HepG2 (cell line): ENCODE results near the gene PUM1. TPM values are rescaled to one million over a fixed set of nuclear protein-coding genes. Genes with fewer than 3 reads are reported as not detected.

Source experiments
- ARNTL ChIP-seq: sonication (generic); formaldehyde crosslinking; IDR thresholded peaks from 2 replicates; pipeline ENCODE4 v1.4.0; 2020; ENCODE audit warnings: mild to moderate bottlenecking, missing genetic modification reagents
- FUBP1 ChIP-seq: sonication (generic); formaldehyde crosslinking; IDR thresholded peaks from 2 replicates; pipeline ENCODE4 v1.5.1; 2020; ENCODE audit warnings: missing genetic modification reagents, mild to moderate bottlenecking, borderline replicate concordance
- JUNB ChIP-seq: sonication (generic); formaldehyde crosslinking; IDR thresholded peaks from 2 replicates; pipeline ENCODE4 v1.8.0; 2022; ENCODE audit warnings: missing genetic modification reagents, mild to moderate bottlenecking, borderline replicate concordance
- MED1 ChIP-seq: sonication (generic); formaldehyde crosslinking; IDR thresholded peaks from 2 replicates; pipeline ENCODE4 v1.4.0; 2020; ENCODE audit warnings: missing genetic modification reagents
- MIER3 ChIP-seq: IDR thresholded peaks from 2 replicates; pipeline ENCODE4 v1.6.1; 2016; ENCODE audit warnings: missing compliant biosample characterization, borderline replicate concordance
- MTF2 ChIP-seq: sonication (generic); formaldehyde crosslinking; IDR thresholded peaks from 2 replicates; pipeline ENCODE4 v1.5.0; 2020; ENCODE audit warnings: missing genetic modification reagents, borderline replicate concordance
- NR2C2 ChIP-seq: sonication (generic); formaldehyde crosslinking; IDR thresholded peaks from 2 replicates; pipeline ENCODE4 v1.4.0; 2020; ENCODE audit warnings: missing genetic modification reagents, mild to moderate bottlenecking, moderate library complexity, borderline replicate concordance
- PAF1 ChIP-seq: IDR thresholded peaks from 2 replicates; pipeline ENCODE4 v1.6.1; 2016; ENCODE audit warnings: missing genetic modification reagents, missing compliant biosample characterization
- RFX5 ChIP-seq: IDR thresholded peaks from 2 replicates; pipeline ENCODE4 v1.6.1; 2011; ENCODE audit warnings: low read depth, low read length, improper control_type of control experiment
- YEATS4 ChIP-seq: sonication (generic); formaldehyde crosslinking; IDR thresholded peaks from 2 replicates; pipeline ENCODE4 v1.4.0; 2020; ENCODE audit warnings: missing genetic modification reagents, borderline replicate concordance
- ZC3H13 ChIP-seq: sonication (generic); formaldehyde crosslinking; IDR thresholded peaks from 2 replicates; pipeline ENCODE4 v1.8.1; 2023; ENCODE audit warnings: mild to moderate bottlenecking, missing genetic modification reagents, moderate library complexity
- ZNF564 ChIP-seq: sonication (generic); formaldehyde crosslinking; IDR thresholded peaks from 2 replicates; pipeline ENCODE4 v1.8.1; 2023; ENCODE audit warnings: mild to moderate bottlenecking, missing genetic modification reagents
- ZNF670 ChIP-seq: sonication (generic); formaldehyde crosslinking; IDR thresholded peaks from 2 replicates; pipeline ENCODE4 v1.8.0; 2022; ENCODE audit warnings: mild to moderate bottlenecking, missing genetic modification reagents, borderline replicate concordance
- ZNF777 ChIP-seq: sonication (generic); formaldehyde crosslinking; IDR thresholded peaks from 2 replicates; pipeline ENCODE4 v1.4.0; 2020; ENCODE audit warnings: missing genetic modification reagents
- polyA plus RNA-seq, 8 experiments: library from polyadenylated mRNA; depleted of rRNA in 3 of 8; stranded (reverse) in 7 of 8; unstranded in 1 of 8; fragments of >200 nt; fragmentation: Illumina TruSeq in 4 of 8; extraction: Trizol in 4 of 8; gene quantifications; 2 replicates each; pipeline versions ENCODE4 v1.2.1 to v1.2.3, GENCODE V29; 2011 to 2016; ENCODE audit warnings: low read depth in 4 of 8, missing spikeins in 1 of 8, mixed read lengths in 1 of 8; ENCODE audit not compliant: insufficient read depth in 1 of 8
- total RNA-seq, 5 experiments: library from RNA; depleted of rRNA; stranded (reverse); fragments of >200 nt; fragmentation: Illumina TruSeq; extraction: Trizol; gene quantifications; 2 replicates each; pipeline ENCODE4 v1.2.3, GENCODE V29; 2016; ENCODE audit warnings: low read depth in 1 of 5
- TF ChIP-seq, protein P1 (sequence below), 2 experiments: sonication (generic) in 1 of 2; formaldehyde crosslinking in 1 of 2; IDR thresholded peaks; 2 replicates each; pipeline versions ENCODE4 v1.4.0 to v1.6.1; 2016 to 2020; ENCODE audit warnings: borderline replicate concordance in 1 of 2, low read depth in 1 of 2, mild to moderate bottlenecking in 1 of 2, missing genetic modification reagents in 1 of 2
- TF ChIP-seq, protein P2 (sequence below): IDR thresholded peaks from 2 replicates; pipeline ENCODE4 v1.6.1; 2016; ENCODE audit warnings: low read depth
- TF ChIP-seq, protein P3 (sequence below): sonication (generic); formaldehyde crosslinking; IDR thresholded peaks from 2 replicates; pipeline ENCODE4 v1.4.0; 2020; ENCODE audit warnings: missing genetic modification reagents, borderline replicate concordance
- TF ChIP-seq, protein P4 (sequence below): sonication (generic); formaldehyde crosslinking; IDR thresholded peaks from 2 replicates; pipeline ENCODE4 v1.5.1; 2020; ENCODE audit warnings: missing genetic modification reagents, mild to moderate bottlenecking, borderline replicate concordance

PUM1 gene
- total and polyA plus RNA-seq, 2 of the 13 experiments (the other 11 are each of a cell fraction or from before 2014, with no cell fraction given) = 64.7 to 91.0 TPM

GRCh38 chr1:30892671-30893073 is 172.8 kb downstream of the PUM1 start (continued):
- TF ChIP-seq, protein P1, sequence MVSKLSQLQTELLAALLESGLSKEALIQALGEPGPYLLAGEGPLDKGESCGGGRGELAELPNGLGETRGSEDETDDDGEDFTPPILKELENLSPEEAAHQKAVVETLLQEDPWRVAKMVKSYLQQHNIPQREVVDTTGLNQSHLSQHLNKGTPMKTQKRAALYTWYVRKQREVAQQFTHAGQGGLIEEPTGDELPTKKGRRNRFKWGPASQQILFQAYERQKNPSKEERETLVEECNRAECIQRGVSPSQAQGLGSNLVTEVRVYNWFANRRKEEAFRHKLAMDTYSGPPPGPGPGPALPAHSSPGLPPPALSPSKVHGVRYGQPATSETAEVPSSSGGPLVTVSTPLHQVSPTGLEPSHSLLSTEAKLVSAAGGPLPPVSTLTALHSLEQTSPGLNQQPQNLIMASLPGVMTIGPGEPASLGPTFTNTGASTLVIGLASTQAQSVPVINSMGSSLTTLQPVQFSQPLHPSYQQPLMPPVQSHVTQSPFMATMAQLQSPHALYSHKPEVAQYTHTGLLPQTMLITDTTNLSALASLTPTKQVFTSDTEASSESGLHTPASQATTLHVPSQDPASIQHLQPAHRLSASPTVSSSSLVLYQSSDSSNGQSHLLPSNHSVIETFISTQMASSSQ (IDR thresholded peaks at IDR 0.05; ENCODE audit: low read depth) = no peak
- TF ChIP-seq, protein P1 (CRISPR knock-in tag; IDR thresholded peaks at IDR 0.05; ENCODE audit: borderline replicate concordance) = no peak
- TF ChIP-seq FUBP1 (CRISPR knock-in tag) (no peak), ZNF777 (no peak), JUNB (CRISPR knock-in tag) (0 out of 2 replicates have a peak, but pooled peaks have one; percentile 10), MIER3 (CRISPR knock-in tag) (peak; percentile 36; the same call in 1 of the 2 replicates), PAF1 (CRISPR knock-in tag) (no peak), RFX5 (no peak), YEATS4 (no peak), ZNF564 (no peak), ARNTL (no peak), MTF2 (CRISPR knock-in tag) (no peak), MED1 (CRISPR knock-in tag) (0 out of 2 replicates have a peak, but pooled peaks have one; percentile 25), ZC3H13 (CRISPR knock-in tag) (no peak), ZNF670 (CRISPR knock-in tag) (no peak), NR2C2 (peak; percentile 74)
- TF ChIP-seq, protein P2, sequence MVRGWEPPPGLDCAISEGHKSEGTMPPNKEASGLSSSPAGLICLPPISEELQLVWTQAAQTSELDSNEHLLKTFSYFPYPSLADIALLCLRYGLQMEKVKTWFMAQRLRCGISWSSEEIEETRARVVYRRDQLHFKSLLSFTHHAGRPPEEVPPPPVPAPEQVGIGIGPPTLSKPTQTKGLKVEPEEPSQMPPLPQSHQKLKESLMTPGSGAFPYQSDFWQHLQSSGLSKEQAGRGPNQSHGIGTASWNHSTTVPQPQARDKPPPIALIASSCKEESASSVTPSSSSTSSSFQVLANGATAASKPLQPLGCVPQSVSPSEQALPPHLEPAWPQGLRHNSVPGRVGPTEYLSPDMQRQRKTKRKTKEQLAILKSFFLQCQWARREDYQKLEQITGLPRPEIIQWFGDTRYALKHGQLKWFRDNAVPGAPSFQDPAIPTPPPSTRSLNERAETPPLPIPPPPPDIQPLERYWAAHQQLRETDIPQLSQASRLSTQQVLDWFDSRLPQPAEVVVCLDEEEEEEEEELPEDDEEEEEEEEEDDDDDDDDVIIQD = no peak
- TF ChIP-seq, protein P3, sequence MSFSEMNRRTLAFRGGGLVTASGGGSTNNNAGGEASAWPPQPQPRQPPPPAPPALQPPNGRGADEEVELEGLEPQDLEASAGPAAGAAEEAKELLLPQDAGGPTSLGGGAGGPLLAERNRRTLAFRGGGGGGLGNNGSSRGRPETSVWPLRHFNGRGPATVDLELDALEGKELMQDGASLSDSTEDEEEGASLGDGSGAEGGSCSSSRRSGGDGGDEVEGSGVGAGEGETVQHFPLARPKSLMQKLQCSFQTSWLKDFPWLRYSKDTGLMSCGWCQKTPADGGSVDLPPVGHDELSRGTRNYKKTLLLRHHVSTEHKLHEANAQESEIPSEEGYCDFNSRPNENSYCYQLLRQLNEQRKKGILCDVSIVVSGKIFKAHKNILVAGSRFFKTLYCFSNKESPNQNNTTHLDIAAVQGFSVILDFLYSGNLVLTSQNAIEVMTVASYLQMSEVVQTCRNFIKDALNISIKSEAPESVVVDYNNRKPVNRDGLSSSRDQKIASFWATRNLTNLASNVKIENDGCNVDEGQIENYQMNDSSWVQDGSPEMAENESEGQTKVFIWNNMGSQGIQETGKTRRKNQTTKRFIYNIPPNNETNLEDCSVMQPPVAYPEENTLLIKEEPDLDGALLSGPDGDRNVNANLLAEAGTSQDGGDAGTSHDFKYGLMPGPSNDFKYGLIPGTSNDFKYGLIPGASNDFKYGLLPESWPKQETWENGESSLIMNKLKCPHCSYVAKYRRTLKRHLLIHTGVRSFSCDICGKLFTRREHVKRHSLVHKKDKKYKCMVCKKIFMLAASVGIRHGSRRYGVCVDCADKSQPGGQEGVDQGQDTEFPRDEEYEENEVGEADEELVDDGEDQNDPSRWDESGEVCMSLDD = no peak
- TF ChIP-seq, protein P4, sequence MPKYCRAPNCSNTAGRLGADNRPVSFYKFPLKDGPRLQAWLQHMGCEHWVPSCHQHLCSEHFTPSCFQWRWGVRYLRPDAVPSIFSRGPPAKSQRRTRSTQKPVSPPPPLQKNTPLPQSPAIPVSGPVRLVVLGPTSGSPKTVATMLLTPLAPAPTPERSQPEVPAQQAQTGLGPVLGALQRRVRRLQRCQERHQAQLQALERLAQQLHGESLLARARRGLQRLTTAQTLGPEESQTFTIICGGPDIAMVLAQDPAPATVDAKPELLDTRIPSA (CRISPR knock-in tag) = no peak
